Thymus (tissue), 11 donors: ENCODE results near the gene ALG12. TPM values are rescaled to one million over a fixed set of nuclear protein-coding genes. Genes with fewer than 3 reads are reported as not detected.

Source experiments
- DNase-seq, 9 donors: peaks; one replicate each; pipeline ENCODE4 v3.0.0-alpha.2; 2013; ENCODE audit warnings: low spot score in 9 of 9, low read depth in 6 of 9, missing footprints in 1 of 9
- H3K27ac ChIP-seq, 2 donors: one replicate each; pipeline ENCODE4 v1.5.1; 2013; ENCODE audit warnings: control low read depth in 1 of 2, low read depth in 1 of 2, low read length in 1 of 2, mild to moderate bottlenecking in 1 of 2, moderate library complexity in 1 of 2
- H3K27me3 ChIP-seq, 2 donors: one replicate each; pipeline ENCODE4 v1.5.1; 2013; ENCODE audit warnings: low read length in 1 of 2; ENCODE audit not compliant: control insufficient read depth in 2 of 2, insufficient read depth in 1 of 2
- H3K36me3 ChIP-seq, 2 donors: one replicate each; pipeline ENCODE4 v1.5.1; 2013; ENCODE audit warnings: low read length in 1 of 2, mild to moderate bottlenecking in 1 of 2, moderate library complexity in 1 of 2; ENCODE audit not compliant: control insufficient read depth in 2 of 2, insufficient read depth in 2 of 2
- H3K4me1 ChIP-seq, 2 donors: one replicate each; pipeline ENCODE4 v1.5.1; 2013; ENCODE audit warnings: low read length in 2 of 2; ENCODE audit not compliant: control insufficient read depth in 2 of 2, insufficient read depth in 2 of 2
- H3K4me3 ChIP-seq, 2 donors: one replicate each; pipeline ENCODE4 v1.5.1; 2013; ENCODE audit warnings: low read length in 2 of 2, control low read depth in 1 of 2, mild to moderate bottlenecking in 1 of 2
- H3K9me3 ChIP-seq, 2 donors: one replicate each; pipeline ENCODE4 v1.5.1; 2013; ENCODE audit warnings: low read length in 1 of 2, mild to moderate bottlenecking in 1 of 2; ENCODE audit not compliant: control insufficient read depth in 2 of 2, insufficient read depth in 1 of 2
- WGBS: extraction: QIAGEN DNeasy Blood & Tissue Kit; methylation state at CpG from one replicate; pipeline ENCODE4 v1.1.7; 2013; 5-methylcytosine and 5-hydroxymethylcytosine counted together
- polyA plus RNA-seq: library from polyadenylated mRNA; stranded (reverse); fragments of 200-250 nt; gene quantifications from one replicate; pipeline ENCODE4 v1.2.3, GENCODE V29; 2013
- total RNA-seq: library from RNA; stranded (reverse); fragments of 120-200 nt; gene quantifications from one replicate; pipeline ENCODE4 v1.2.4, GENCODE V29; 2013
- donor health status: healthy.

Gene ALG12
- total and polyA plus RNA-seq, 2 donors, result 7.6 to 9.1 TPM

- Histone ChIP-seq H3K27ac (peak overlapping the region; percentile 65 to 97), H3K4me1 (peaks cover 19 to 38% of the 10 kb centered on the region in 2 donors), H3K27me3 (no peaks in the 10 kb centered on the region), H3K36me3 (peaks cover 18 to 24% of the 10 kb centered on the region in 2 donors), H3K4me3 (peak overlapping the region; percentile 45 to 92), H3K9me3 (no peaks in the 10 kb centered on the region)
- 14% methylated on average over 21 of the region's 21 CpGs for WGBS
- DNase-seq, result no peak
Measured at GRCh38 chr22:49959782-49960158, 41.5 kb upstream of the ALG12 start.

- Histone ChIP-seq H3K4me1 (peaks cover 19 to 32% of the 10 kb centered on the region in 2 donors), H3K27ac (no peak overlapping the region), H3K4me3 (peak overlapping the region in 1 of 2 donors; percentile 92), H3K27me3 (no peaks in the 10 kb centered on the region), H3K9me3 (no peaks in the 10 kb centered on the region), H3K36me3 (peaks cover 14 to 19% of the 10 kb centered on the region in 2 donors)
- DNase-seq, result no peak
- WGBS, result 93% methylated on average over 29 of the region's 29 CpGs
Measured at GRCh38 chr22:49958931-49959781, 40.9 kb upstream of the ALG12 start.

- Histone ChIP-seq H3K27ac (no peak overlapping the region), H3K4me1 (peaks cover 16 to 25% of the 10 kb centered on the region in 2 donors), H3K36me3 (peaks cover 9 to 12% of the 10 kb centered on the region in 2 donors), H3K9me3 (no peaks in the 10 kb centered on the region), H3K27me3 (no peaks in the 10 kb centered on the region), H3K4me3 (no peak overlapping the region)
- WGBS, result 97% methylated on average over 16 of the region's 16 CpGs
- no peak for DNase-seq
Measured at GRCh38 chr22:49958366-49958921, 40.2 kb upstream of the ALG12 start.

- Histone ChIP-seq H3K4me1 (peaks cover 10 to 20% of the 10 kb centered on the region in 2 donors), H3K9me3 (no peaks in the 10 kb centered on the region), H3K4me3 (no peak overlapping the region), H3K27me3 (no peaks in the 10 kb centered on the region), H3K27ac (no peak overlapping the region), H3K36me3 (peaks cover 4 to 7% of the 10 kb centered on the region in 2 donors)
- DNase-seq, result no peak
- 91% methylated on average over 12 of the region's 12 CpGs for WGBS
Measured at GRCh38 chr22:49957826-49958365, 39.7 kb upstream of the ALG12 start.

- 93% methylated on average over 20 of the region's 20 CpGs for WGBS
- Histone ChIP-seq H3K27ac (no peak overlapping the region), H3K4me3 (no peak overlapping the region), H3K36me3 (no peaks in the 10 kb centered on the region), H3K4me1 (peaks cover 6 to 13% of the 10 kb centered on the region in 2 donors), H3K9me3 (no peaks in the 10 kb centered on the region), H3K27me3 (no peaks in the 10 kb centered on the region)
- DNase-seq, result no peak
Measured at GRCh38 chr22:49956914-49957825, 38.9 kb upstream of the ALG12 start.

GRCh38 chr22:49956418-49956770 lies 38.2 kb upstream of the ALG12 start:
- no peak for DNase-seq
- no peak overlapping the region for H3K27ac ChIP-seq

GRCh38 chr22:49955581-49956417 lies 37.6 kb upstream of the ALG12 start:
- 97% methylated on average over 22 of the region's 22 CpGs for WGBS
- DNase-seq, result no peak
- no peak overlapping the region for H3K27ac ChIP-seq

More at GRCh38 chr22:49956418-49956770, 38.2 kb upstream of the ALG12 start:
- Histone ChIP-seq H3K27me3 (no peaks in the 10 kb centered on the region), H3K4me1 (peaks cover 3 to 17% of the 10 kb centered on the region in 2 donors), H3K36me3 (no peaks in the 10 kb centered on the region), H3K9me3 (no peaks in the 10 kb centered on the region), H3K4me3 (no peak overlapping the region)
- 95% methylated on average over 15 of the region's 15 CpGs for WGBS

GRCh38 chr22:49954991-49955580 lies 36.8 kb upstream of the ALG12 start:
- no peaks in the 10 kb centered on the region for H3K9me3 ChIP-seq
- no peaks in the 10 kb centered on the region for H3K27me3 ChIP-seq
- no peaks in the 10 kb centered on the region for H3K36me3 ChIP-seq
- no peak for DNase-seq
- no peak overlapping the region for H3K27ac ChIP-seq
- peaks cover 3 to 19% of the 10 kb centered on the region in 2 donors for H3K4me1 ChIP-seq
- H3K4me3 ChIP-seq, result no peak overlapping the region
- WGBS, result 91% methylated on average over 15 of the region's 15 CpGs

More at GRCh38 chr22:49955581-49956417, 37.6 kb upstream of the ALG12 start:
- Histone ChIP-seq H3K27me3 (no peaks in the 10 kb centered on the region), H3K4me3 (no peak overlapping the region), H3K4me1 (peaks cover 3 to 18% of the 10 kb centered on the region in 2 donors), H3K36me3 (no peaks in the 10 kb centered on the region), H3K9me3 (no peaks in the 10 kb centered on the region)
